T47D (cell line): Measurements from ENCODE around the gene DMRT1.

ENCODE experiments used
- DNase-seq, 2 experiments: peaks; one replicate each; pipeline versions ENCODE4 v3.0.0 to v3.0.0-alpha.2; 2011 to 2012; ENCODE audit warnings: low read depth in 1 of 2, low spot score in 1 of 2
- JUND ChIP-seq: IDR thresholded peaks from 2 replicates; pipeline ENCODE4 v1.6.1; 2012; ENCODE audit warnings: low read depth
- in situ Hi-C: cut with HindIII; loops from 2 replicates; pipeline ENCODE4 v1.10.0; 2016; ENCODE audit warnings: low sequenced_read_pairs, low pct_unique_long_range_greater_than_20kb

Gene DMRT1

GRCh38 chr9:971901-972500 is 130.5 kb downstream of the DMRT1 start:
- TF ChIP-seq JUND = no peak
- DNase-seq = no peak
- in situ Hi-C loops = no loop called here

GRCh38 chr9:972501-973294 is 131.2 kb downstream of the DMRT1 start:
- DNase-seq = no peak
- in situ Hi-C loops = no loop called here
- TF ChIP-seq JUND = no peak

DNA sequence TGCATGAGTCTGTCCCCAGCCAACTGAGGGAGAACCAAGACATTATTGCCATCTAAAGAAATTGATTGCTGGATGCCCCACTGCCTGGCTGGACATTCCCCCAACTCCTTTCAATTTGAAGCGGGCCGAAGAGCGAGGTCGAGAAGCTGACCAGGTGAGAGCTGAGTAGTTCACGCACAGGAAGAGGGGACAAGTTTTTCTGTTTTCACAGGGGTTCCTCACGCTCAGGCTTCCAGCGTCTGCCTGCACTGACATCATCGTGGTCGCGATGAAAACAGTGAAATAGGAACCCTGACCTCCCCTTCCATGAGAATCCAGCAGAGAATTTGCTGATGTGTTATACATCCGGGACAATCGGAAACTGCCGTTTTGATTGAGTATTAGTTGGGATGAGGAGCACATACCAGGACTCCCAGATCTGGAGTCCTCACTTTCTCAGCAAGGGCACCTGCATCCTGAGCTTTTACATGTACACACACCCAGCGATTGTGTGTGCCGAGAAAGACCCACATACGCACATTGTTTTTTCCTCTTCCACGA is 131.9 kb downstream of the DMRT1 start:
- no peak for TF ChIP-seq JUND

DNA sequence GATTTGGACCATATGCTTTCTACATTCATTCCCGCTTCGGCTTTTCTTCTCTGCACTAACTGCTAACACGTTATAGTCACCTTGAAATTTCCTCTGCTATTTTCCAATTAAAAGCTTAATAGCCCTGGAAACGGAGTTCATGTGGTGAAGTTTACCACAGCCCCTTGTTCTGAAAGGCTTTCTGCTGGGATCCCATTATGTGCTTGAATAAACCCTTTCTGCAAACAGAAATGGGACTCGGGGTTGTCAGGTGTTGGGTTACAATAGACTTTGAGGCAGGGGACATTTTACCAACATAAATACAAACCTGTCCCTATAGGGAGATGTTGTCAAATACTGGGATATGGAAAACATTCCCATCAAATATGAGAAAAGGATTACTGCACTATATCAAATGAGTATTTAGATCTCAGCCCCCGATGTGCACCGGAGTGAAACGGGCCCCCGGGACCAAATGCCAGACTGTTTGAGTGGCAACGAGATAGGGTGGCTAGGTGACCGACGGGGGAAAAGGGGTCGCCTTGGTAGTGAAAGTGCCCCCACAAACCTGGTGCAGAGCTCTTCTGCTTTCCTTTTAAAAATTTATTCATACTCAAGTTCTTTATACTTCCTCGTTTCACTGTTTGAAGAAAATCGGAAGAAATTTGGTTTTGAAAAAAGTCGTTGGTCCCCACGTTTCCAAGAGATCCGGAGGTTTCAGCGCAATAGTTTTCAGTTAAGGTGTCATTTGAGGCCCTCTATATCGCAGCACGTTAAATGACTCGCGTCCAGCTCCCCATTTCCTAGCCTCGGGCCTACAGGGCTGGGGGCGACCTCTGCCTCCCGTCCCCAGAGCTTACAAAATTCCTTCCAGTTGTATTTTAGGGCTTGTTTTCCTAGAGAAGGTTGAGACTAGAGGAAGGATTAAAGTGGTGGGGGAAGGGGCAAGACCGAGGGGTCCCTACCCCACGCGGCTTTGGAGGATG is 132.8 kb downstream of the DMRT1 start:
- no peak for DNase-seq

More for the DNA sequence above, 131.9 kb downstream of the DMRT1 start:
- in situ Hi-C loops = no loop called here
- DNase-seq = no peak

DNA sequence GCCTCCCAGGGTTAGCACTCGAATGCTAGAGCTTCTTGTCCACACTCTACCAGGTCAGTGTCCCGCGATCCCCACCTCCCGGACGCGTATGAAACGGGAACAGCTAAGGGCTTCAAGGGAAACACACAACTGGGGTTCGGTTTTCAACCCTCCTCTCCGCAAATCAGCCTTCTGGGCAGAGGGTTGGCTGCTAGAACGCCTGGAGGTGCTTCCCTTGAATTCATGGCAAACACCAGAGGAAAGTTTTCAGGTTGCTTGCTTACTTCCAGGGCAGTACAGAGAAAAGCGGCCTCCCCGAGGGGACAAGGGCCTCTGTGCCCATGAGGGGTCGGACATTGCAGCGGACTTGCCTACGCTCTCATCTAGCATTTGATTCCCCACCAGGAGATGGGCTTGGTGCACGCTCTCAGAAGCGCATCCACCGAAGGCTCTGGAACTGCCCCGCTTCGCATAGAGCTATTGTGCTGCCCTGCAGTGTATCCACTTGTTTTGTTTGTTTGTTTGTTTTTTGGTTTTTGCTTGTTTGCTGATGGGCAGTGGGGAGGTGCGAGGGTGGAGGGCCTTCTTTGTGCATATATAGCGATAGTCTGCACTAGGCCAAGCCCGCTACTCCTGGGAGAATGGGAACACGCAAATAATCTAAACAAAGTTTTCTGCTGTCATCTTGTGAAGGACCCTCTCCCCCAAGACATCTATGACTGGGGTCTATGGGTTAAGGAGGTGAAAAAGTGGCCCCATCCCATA is 133.7 kb downstream of the DMRT1 start:
- in situ Hi-C loops = no loop called here
- no peak for DNase-seq
- TF ChIP-seq JUND = no peak

More for the DNA sequence above, 132.8 kb downstream of the DMRT1 start:
- in situ Hi-C loops = no loop called here
- no peak for TF ChIP-seq JUND

GRCh38 chr9:975740-976257 is 134.3 kb downstream of the DMRT1 start:
- in situ Hi-C loops = no loop called here
- TF ChIP-seq JUND = no peak
- no peak for DNase-seq

DNA sequence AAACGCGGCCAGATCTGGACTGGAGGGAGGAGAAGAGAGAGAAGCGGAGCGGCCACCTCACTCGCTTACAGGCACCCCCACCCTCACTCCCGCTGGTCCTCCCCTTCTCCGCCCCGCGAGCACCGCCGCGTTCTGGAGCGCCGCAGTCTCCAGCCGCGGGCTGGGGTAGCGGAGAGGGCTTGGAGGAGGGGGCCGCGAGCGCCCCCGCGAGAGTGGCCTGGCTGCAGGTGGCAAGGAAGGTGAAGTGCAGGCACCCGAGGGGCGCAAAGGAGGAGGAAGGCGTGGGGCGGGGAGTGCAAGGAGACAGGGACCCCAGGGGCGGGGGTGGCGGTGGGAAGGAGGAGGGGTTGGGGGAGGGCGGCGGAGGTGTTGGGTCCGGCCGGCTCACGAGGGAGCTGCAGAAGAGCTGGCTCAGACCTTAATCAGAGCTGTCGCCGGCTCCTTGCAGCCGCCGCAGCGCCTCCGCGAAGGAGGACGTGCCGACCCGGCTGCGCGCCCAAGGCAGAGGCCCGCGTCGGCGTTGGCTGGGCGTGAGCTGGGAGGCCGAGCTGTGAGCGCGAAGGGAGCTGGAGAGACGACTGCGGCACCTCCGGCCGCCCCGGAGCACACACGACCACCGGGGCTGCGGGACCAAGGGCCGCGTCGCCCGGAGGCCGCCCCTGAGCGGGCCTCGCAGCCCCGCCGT is 134.9 kb downstream of the DMRT1 start, which contains the start of gene DMRT3:
Gene DMRT3, plus strand, starts transcription at position 398 of the 685 bp plus-strand sequence. CDS start 347 bp downstream, outside the sequence.
- no peak for TF ChIP-seq JUND
- in situ Hi-C loops = no loop called here

DNA sequence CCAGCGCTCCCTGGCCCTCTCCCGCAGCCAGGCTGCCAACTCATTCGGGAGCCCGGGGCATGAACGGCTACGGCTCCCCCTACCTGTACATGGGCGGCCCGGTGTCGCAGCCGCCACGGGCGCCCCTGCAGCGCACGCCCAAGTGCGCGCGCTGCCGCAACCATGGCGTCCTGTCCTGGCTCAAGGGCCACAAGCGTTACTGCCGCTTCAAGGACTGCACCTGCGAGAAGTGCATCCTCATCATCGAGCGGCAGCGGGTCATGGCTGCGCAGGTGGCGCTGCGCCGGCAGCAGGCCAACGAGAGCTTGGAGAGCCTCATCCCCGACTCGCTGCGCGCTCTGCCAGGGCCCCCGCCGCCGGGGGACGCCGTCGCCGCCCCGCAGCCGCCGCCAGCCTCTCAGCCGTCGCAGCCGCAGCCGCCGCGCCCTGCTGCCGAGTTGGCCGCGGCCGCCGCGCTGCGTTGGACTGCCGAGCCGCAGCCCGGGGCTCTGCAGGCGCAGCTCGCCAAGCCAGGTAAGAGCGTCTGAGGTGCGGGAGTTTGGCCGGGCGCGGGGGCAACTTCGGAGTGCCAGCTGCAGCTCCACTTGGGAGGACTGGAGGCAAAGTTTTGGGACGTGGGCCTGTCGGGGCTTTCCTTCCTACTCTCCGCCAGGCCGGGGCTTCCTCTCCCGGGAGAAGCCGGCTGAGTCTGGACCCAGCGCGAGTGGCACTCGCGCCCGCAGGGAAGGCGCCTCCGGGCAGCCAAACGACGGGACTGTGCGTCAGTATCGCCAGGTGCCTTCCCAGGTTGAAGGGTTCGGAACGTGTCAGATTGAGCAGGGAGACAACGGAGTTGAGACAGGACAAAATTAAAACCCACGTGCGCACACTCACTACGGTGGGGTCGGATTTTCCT is 135.7 kb downstream of the DMRT1 start:
- no peak for DNase-seq
- in situ Hi-C loops = no loop called here
- no peak for TF ChIP-seq JUND

More for the DNA sequence above, 134.9 kb downstream of the DMRT1 start, which contains the start of gene DMRT3:
- DNase-seq = no peak

GRCh38 chr9:977838-978830 is 136.6 kb downstream of the DMRT1 start:
- no peak for DNase-seq
- in situ Hi-C loops = no loop called here
- TF ChIP-seq JUND = no peak
